Left lung (tissue), 10 donors: ENCODE results near the gene RGS7. TPM values are rescaled to one million over a fixed set of nuclear protein-coding genes. Genes with fewer than 3 reads are reported as not detected.
"Not testable (repeated sequence)": the region's sequence is repeated elsewhere in the genome, so short reads cannot be mapped to it uniquely, and the experiment has no call there.

ENCODE experiments used
- ATAC-seq: fragments of 200-7000 bp; cut with Tn5 transposase; one replicate; pipeline ENCODE4 v1.9.1; 2020; ENCODE audit warnings: moderate library complexity
- DNase-seq, 4 donors: peaks; one replicate each; pipeline ENCODE4 v3.0.0-alpha.2; 2013 to 2020
- H3K27ac ChIP-seq, 2 donors: fragments of 200-600 bp; sonication (generic) in 1 of 2; one replicate each; pipeline versions ENCODE4 v1.5.0 to v1.8.0; 2020 to 2021
- H3K27me3 ChIP-seq, 2 donors: fragments of 200-600 bp; sonication (generic) in 1 of 2; one replicate each; pipeline versions ENCODE4 v1.5.0 to v1.8.0; 2020 to 2021
- H3K36me3 ChIP-seq, 2 donors: fragments of 200-600 bp; sonication (generic) in 1 of 2; one replicate each; pipeline versions ENCODE4 v1.5.0 to v1.8.0; 2020 to 2021
- H3K4me1 ChIP-seq, 2 donors: fragments of 200-600 bp; one replicate each; pipeline ENCODE4 v1.8.0; 2021
- H3K4me3 ChIP-seq, 2 donors: fragments of 200-600 bp; sonication (generic) in 1 of 2; one replicate each; pipeline versions ENCODE4 v1.5.0 to v1.8.0; 2020 to 2021; ENCODE audit warnings: mild to moderate bottlenecking in 1 of 2
- H3K9me3 ChIP-seq, 2 donors: fragments of 200-600 bp; sonication (generic) in 1 of 2; one replicate each; pipeline versions ENCODE4 v1.5.0 to v1.8.0; 2020 to 2021
- intact Hi-C, 2 donors: fragments of 100-400 bp; cut with DNase I; formaldehyde crosslinking; loops; one replicate each; pipeline versions ENCODE4 v1.11.2 to v1.14.2; 2022
- polyA plus RNA-seq, 6 donors: library from polyadenylated mRNA; unstranded; fragments of 120-200 nt; gene quantifications; one replicate each; pipeline ENCODE4 v1.2.1, GENCODE V29; 2013; ENCODE audit not compliant: insufficient read length in 6 of 6
- total RNA-seq, 2 donors: library from RNA; stranded (reverse); fragmentation: NEBNext Ultra II Directional; extraction: Animal tissue kit (Norgen Biotek cat#: 25700); gene quantifications; one replicate each; pipeline ENCODE4 v1.2.1, GENCODE V29; 2021
- TF ChIP-seq, protein P1 (sequence below), 2 donors: fragments of 200-600 bp; sonication (generic) in 1 of 2; IDR thresholded peaks; one replicate each; pipeline versions ENCODE4 v1.5.0 to v1.8.0; 2021; ENCODE audit warnings: antibody characterized with exemption in 2 of 2
- donor health status: DM: no; HTN: yes; CAD: no.
- donor health status: DM: no; HTN: no; CAD: no.

RGS7 gene
- total and polyA plus RNA-seq, 8 donors, result 0.11 to 0.43 (median 0.30) TPM; not detected in 2

DNA sequence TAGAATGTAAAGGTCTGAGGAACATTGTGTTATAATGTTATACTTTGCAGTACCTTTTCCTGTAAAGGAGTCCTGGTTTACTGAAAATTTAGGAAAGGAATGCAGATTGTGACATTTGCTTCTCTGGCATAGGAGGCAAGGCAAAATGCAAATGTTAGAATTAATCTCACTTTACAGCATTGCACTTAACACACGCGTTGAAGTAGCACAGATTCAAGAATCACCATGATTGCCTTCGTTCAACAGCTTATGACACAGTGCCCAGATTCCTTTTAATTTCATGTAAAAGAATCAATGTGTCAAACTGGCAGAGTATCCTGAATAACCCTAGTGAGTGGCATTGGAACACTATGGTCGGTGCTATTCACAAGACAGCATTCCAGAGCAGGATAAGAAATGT is 47.4 kb downstream of the RGS7 start:
- H3K27ac ChIP-seq, result no peak overlapping the region
- no peaks in the 10 kb centered on the region for H3K27me3 ChIP-seq
- TF ChIP-seq, protein P1, sequence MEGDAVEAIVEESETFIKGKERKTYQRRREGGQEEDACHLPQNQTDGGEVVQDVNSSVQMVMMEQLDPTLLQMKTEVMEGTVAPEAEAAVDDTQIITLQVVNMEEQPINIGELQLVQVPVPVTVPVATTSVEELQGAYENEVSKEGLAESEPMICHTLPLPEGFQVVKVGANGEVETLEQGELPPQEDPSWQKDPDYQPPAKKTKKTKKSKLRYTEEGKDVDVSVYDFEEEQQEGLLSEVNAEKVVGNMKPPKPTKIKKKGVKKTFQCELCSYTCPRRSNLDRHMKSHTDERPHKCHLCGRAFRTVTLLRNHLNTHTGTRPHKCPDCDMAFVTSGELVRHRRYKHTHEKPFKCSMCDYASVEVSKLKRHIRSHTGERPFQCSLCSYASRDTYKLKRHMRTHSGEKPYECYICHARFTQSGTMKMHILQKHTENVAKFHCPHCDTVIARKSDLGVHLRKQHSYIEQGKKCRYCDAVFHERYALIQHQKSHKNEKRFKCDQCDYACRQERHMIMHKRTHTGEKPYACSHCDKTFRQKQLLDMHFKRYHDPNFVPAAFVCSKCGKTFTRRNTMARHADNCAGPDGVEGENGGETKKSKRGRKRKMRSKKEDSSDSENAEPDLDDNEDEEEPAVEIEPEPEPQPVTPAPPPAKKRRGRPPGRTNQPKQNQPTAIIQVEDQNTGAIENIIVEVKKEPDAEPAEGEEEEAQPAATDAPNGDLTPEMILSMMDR (IDR thresholded peaks at IDR 0.05), result no peak
- ATAC-seq, result no peak
- intact Hi-C loops, result no loop called here
- no peak for DNase-seq
- H3K9me3 ChIP-seq, result peaks cover 0 to 15% of the 10 kb centered on the region in 2 donors
- no peaks in the 10 kb centered on the region for H3K36me3 ChIP-seq
- no peak overlapping the region for H3K4me3 ChIP-seq
- H3K4me1 ChIP-seq, result no peaks in the 10 kb centered on the region

DNA sequence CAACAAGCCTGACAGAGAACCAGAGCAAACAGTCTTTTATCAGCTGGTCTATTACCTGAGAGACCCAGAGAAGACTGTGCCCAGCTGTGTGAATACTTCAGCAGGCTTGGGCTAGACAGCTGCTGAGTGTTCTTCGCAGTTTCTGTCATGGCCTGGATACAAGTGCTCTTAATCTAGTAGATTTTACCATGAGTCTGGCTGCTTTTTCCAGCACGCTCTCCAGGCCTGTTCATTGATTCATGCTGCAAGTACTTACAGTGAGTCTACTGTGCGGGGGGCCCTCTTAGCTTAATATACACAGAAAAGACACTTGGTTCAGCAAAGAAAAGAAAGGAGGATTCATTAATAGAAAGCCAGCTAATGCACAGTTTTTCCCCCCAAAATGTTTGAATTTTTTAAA is 48.5 kb downstream of the RGS7 start:
- H3K27ac ChIP-seq, result no peak overlapping the region
- DNase-seq (no peak), ATAC-seq (no peak)
- no peak overlapping the region for H3K4me3 ChIP-seq
- no peaks in the 10 kb centered on the region for H3K4me1 ChIP-seq
- H3K36me3 ChIP-seq, result no peaks in the 10 kb centered on the region
- intact Hi-C loops, result no loop called here
- no peaks in the 10 kb centered on the region for H3K27me3 ChIP-seq
- TF ChIP-seq, protein P1 (IDR thresholded peaks at IDR 0.05), result no peak
- H3K9me3 ChIP-seq, result peaks cover 0 to 25% of the 10 kb centered on the region in 2 donors

DNA sequence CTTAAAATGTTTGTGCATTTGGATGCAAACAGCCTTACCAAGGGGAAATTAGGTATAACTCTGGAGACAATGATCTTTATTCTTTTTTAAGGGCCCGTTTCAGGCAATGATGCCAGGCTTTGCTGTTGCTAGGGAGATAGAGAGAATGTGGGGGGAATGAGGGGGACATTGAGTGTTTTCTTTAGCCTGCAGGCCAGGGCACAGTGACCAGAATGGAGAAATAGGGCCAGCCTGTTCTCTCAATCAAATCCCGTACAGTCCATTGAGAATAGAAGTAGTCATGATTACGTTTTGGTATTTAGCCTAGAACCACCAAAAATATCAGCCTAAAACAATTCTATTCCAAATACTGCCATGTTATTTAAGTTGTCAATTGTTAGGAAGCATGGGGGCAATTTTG is 49.0 kb downstream of the RGS7 start:
- Histone ChIP-seq H3K4me1 (no peaks in the 10 kb centered on the region), H3K27me3 (no peaks in the 10 kb centered on the region), H3K9me3 (peaks cover 0 to 30% of the 10 kb centered on the region in 2 donors), H3K27ac (no peak overlapping the region), H3K36me3 (no peaks in the 10 kb centered on the region), H3K4me3 (no peak overlapping the region)
- no peak for ATAC-seq
- intact Hi-C loops, result no loop called here
- no peak for DNase-seq
- TF ChIP-seq, protein P1 (IDR thresholded peaks at IDR 0.05), result no peak

DNA sequence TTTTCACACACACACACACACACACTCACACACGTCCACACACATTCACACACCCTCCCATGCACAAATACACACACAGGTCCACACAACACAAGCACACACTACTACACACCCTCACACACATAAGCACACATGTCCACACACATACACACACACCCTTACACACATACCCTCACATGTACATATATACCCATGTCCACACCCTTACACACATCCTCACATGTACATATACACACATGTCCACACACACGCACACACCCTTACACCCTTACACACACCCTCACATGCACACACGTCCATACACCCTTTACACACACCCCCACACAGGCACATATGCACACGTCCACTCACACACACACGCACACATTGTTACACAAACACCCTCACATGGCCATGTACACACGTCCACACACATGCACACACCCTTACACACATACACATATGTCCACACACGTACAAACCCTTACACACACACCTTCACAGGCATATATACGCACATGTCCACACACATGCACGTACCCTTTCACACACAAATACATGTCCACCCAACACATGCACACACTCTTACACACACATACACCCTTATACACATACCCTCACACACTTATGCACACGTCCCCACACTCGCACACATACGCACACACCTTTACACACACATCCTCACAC is 50.7 kb downstream of the RGS7 start:
- DNase-seq (no peak), ATAC-seq (no peak)
- H3K27ac ChIP-seq, result no peak overlapping the region

DNA sequence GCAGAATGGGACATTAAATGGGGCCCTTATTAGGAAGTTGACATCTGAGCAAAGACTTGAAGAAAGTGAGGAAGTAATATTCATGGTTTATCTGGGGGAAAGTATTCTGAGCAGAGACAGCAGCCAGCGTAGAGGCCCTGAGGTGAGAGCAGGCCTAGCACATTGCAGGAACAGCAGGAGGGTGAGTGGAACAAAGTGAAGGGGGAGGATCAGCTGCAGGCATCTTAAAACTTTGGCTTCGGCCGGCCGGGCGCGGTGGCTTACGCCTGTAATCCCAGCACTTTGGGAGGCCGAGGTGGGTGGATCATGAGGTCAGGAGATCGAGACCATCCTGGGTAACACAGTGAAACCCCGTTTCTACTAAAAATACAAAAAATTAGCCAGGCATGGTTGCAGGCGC is 55.0 kb downstream of the RGS7 start:
- H3K4me3 ChIP-seq, intact Hi-C loops, H3K27me3 ChIP-seq, DNase-seq, ATAC-seq, H3K4me1 ChIP-seq, H3K36me3 ChIP-seq, H3K27ac ChIP-seq: not testable (repeated sequence)
- peaks cover 0 to 32% of the 10 kb centered on the region in 2 donors for H3K9me3 ChIP-seq

More for the DNA sequence above, 50.7 kb downstream of the RGS7 start:
- TF ChIP-seq, protein P1 (IDR thresholded peaks at IDR 0.05), result no peak
- H3K4me1 ChIP-seq, result no peaks in the 10 kb centered on the region
- H3K4me3 ChIP-seq, result no peak overlapping the region
- peaks cover 0 to 32% of the 10 kb centered on the region in 2 donors for H3K9me3 ChIP-seq
- no peaks in the 10 kb centered on the region for H3K27me3 ChIP-seq
- intact Hi-C loops, result no loop called here
- H3K36me3 ChIP-seq, result no peaks in the 10 kb centered on the region

DNA sequence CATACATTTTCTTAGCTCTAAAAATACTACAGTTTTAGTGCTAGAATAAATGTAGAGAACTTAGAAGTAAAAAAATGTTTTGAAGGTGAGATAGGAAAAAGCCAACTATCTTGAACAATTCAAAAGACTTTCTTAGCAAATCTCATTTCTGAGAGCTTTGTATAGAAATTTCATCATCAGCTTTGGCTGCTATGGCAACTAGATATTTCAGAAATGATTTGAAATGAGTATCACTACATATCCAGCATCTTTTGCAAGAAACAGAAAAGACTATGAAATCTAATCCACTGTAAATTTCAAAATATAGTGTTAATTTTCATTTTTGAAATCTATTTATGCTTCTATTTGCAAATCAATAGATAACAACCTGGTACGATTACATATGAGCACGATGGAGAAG is 57.7 kb downstream of the RGS7 start:
- H3K4me1 ChIP-seq, result no peaks in the 10 kb centered on the region
- H3K9me3 ChIP-seq, result peaks cover 0 to 14% of the 10 kb centered on the region in 2 donors
- intact Hi-C loops, result no loop called here
- no peaks in the 10 kb centered on the region for H3K36me3 ChIP-seq
- no peaks in the 10 kb centered on the region for H3K27me3 ChIP-seq
- TF ChIP-seq, protein P1 (IDR thresholded peaks at IDR 0.05), result no peak
- DNase-seq, result no peak
- H3K27ac ChIP-seq, result no peak overlapping the region
- no peak overlapping the region for H3K4me3 ChIP-seq
- ATAC-seq, result no peak
